HG02852 (cell line): Measurements from ENCODE around the gene GPR89B.
"Not testable (repeated sequence)": the region's sequence is repeated elsewhere in the genome, so short reads cannot be mapped to it uniquely, and the experiment has no call there.

Experiments
- ATAC-seq: cut with Tn5 transposase; IDR thresholded peaks from one replicate; pipeline ENCODE4 v1.9.1; 2021; ENCODE audit warnings: mild to moderate bottlenecking, moderate library complexity; ENCODE audit not compliant: unreplicated experiment

GPR89B gene

DNA sequence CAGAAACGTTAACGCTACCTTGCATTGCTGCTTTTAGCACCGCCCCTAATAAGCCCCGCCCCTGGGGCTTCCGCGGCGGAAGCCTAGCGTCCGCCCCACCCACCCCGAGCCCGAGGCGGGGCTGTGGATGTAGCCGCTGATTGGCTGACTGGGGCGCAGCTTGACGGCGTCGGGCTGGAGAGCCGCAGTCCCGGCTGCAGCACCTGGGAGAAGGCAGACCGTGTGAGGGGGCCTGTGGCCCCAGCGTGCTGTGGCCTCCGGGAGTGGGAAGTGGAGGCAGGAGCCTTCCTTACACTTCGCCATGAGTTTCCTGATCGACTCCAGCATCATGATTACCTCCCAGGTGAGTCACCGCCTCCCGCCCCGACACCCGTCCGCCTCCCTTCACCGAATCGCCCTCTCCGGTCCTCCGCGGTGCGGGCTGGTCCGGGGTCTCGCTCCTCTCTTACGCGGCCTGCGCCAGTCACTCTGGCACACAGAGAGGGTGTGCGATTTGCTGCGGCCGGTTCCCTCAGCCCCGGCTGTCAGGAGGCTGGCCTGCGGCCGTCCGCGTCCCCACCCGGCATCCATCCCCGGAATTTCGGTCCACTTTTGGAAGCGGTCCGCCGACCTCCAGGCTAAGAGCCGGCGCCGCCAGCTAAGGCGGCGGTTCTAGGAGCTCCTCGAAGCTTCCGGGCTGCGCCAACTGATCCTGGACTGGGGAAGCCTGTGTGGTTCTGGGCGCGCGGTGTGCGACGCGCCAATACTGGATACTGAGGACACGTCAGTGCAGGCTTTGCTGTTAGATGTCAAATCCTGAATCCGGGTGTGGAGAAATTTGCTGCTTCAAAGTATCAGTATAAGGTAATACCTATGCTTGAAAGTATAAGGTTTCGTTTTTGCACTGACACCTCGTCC is at the start of gene GPR89B:
Gene GPR89B (plus strand): TSS at position 185 of the 897 bp plus-strand sequence. CDS start 117 bp downstream, at position 302.
- peak; percentile 97 for ATAC-seq

- no peak for ATAC-seq
These were observed 48.3 kb upstream of the GPR89B start for GRCh38 chr1:147879911-147880310.

- ATAC-seq, result no peak
These were observed 45.7 kb upstream of the GPR89B start for GRCh38 chr1:147882535-147882934.

DNA sequence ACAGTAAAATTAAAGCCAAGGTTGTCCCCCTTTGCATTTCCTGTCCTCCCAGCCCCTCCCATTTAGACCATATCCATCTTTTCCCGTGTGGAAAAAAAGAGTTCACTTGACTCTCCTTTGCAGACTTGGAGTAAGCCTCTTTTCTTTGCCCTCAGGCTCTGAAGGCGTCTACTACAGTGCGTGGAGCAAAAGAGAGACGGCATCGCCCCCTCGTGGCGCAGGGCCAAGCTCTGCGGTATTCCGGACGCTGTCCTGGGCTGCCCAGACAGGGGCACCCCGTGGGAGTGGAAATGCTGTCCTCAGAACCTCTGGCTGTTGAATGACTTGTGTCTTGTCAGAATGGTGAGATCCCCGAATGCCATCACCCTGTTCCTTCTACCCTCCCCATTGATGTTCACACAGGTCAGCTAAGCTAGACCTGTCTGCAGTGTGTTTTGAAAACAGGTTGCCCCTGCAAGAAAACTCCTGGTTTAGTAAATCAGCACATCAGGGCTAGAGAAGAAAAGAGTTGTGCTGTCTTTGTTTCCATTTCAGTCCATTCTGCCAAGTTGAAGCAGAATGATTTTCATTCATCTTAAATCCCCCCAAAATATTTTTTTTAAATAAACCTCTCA is 37.9 kb upstream of the GPR89B start:
- ATAC-seq, result no peak

DNA sequence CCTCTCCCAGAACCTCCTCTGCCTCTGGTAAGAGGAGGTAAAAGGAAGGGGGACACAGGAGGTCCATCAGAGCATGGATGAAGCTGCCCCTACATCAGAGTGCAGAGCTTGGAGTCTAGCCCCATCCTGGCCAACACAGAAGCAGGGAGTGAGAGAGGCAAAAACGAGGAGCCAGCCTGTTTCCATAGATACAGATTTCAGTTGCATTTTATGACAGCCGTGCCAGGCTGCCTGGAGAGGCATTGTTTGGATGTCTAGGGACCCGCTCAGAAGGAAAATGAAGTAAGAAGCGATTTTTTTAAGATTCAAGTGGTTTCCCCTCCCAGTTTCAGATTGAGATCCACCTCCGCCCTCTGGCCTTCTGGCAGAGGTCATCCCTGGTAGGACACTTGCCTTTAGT is 37.1 kb upstream of the GPR89B start:
- ATAC-seq, result no peak

DNA sequence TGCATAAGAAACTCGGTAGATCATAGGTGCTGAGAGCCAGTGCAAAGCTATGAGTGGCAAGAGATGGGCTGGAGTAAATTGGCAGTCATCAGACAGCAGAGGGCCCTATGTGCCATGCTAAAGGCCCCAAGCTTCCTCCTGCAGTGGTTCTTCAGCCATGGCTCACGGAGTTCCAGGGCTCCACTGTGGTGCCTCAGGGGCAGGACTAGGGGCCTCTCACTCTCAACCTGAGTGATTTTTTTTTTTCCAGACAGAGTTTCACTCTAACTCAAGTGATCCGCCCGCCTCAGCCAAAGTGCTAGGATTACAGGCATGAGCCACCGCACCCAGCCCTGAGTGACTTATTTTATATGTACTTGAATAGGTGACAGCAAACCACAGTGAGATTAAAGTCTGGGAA is 36.0 kb upstream of the GPR89B start:
- ATAC-seq, result no peak

DNA sequence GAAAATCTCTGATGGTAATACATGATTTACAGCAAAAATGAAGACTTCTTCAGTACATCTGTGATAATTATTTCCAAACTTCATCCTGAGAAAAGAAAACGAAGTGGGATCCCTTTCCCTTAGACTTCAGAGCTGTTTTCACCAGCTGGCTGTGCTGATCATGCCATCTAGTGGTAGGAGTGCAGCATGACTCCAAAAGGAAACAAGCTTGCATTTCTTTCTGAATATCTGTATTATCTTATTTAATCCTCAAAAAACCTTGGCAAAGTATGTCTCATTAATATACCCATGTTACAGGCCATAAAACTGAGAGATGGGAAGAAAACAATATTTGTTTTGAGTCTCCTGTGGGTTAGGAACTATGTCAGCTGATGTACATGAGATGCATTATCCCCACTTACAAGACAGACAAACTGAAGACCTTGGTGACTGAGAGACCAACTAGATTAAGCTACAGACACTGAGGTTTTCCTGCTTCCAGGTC is 35.4 kb upstream of the GPR89B start:
- no peak for ATAC-seq

DNA sequence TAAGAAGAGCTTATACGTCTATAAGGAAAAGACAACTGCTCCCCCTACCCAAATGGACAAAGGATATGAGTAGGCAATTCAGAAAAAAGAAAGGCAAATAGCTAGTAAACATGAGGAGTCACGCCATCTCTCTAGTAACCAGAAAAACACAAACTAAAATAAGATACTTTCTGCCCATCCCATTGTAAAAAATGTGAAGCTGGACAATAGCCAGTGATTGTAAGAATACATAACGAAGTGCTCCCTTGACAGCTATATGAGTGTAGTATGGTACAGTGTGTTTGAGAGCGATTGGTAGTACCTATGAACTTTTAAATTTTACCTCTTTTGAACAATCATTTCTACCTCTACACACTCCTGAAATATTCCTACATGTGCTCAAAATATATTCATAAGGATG is 33.1 kb upstream of the GPR89B start:
- ATAC-seq, result no peak

- ATAC-seq, result no peak
These were observed 31.0 kb upstream of the GPR89B start for GRCh38 chr1:147897029-147897752.

DNA sequence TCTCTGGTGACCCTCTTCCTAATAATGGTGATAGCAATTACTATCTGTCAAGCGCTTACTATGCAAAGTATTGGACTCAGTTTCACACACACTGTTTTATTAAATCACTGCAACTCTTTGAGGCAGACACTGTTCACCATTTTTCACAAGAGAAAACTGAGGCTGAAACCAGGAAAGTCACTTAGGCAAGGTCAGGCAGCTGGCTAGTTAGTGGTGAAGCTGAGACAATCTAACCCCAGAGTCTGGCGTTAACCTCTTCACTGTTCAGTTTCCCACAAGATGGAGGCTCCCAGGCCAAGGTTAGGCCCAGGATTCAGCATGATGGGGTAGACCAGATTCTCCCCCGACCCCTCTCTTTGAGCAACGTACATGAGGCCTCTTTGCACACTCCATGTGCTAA is 30.4 kb upstream of the GPR89B start:
- ATAC-seq, result no peak

DNA sequence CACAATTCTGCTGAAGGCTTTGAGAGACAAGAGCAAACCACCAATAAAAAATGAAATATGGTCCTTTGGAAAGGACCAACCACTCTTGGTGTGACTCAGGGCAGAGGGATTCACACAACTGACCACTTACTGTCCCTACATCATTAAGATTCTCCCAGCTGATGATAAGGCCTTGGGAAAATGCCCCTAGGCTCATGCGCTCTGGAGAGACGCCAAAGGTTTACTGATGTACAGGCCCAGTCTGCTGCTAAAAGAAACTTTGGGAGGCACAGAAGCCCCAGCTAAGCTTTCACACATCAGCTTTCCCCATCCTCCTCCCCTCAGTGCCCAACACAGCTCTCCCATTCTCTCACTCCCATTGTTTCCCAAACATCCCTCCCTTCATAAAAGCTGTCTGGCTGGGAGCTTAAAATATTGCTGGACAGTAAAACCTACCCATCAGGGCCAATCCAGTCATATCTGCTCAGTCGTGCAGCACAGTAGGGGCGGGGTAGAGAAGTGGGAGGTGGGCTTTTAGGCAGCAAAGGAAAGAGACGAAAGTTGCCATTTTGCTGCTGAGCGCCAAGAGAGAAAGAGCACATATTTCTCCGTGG is 25.9 kb upstream of the GPR89B start, which contains the start of gene GJA8:
Gene GJA8 (plus strand): TSS at position 543 of the 593 bp plus-strand sequence. CDS start 5,161 bp downstream, outside the sequence.
- ATAC-seq, result no peak

GRCh38 chr1:147904726-147905125 is 23.5 kb upstream of the GPR89B start:
- no peak for ATAC-seq

- ATAC-seq, result no peak
These were observed 20.3 kb upstream of the GPR89B start for GRCh38 chr1:147907786-147908509.

- ATAC-seq, result no peak
These were observed 15.7 kb upstream of the GPR89B start for GRCh38 chr1:147912553-147912952.

DNA sequence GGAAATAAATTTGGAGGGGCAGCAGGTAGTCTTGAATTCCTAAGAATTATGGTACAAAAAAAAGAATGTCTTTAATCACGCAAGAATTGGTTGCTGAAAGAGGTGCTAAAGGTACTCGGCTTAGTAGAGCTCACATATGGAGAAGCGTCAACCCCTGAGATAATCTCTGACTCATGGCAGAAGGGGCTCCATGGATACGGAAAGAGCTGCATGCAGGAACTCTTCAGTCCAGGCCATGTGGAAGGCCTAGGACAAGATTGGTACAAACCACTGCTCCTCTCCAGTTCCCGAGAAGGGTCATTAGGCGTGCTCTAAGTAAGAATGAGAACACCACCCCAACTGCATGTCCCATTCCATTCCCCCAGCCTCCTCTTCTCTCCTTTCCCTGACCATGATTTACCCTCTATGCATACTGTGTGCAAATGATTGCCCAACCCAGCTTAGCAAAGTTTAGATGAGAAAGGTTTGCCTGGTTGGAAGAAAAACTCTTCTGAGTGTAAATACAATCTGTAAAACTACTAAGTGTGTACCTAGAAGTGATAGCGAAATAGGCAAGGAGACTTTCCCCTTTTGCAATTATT is 14.8 kb upstream of the GPR89B start:
- ATAC-seq, result no peak

DNA sequence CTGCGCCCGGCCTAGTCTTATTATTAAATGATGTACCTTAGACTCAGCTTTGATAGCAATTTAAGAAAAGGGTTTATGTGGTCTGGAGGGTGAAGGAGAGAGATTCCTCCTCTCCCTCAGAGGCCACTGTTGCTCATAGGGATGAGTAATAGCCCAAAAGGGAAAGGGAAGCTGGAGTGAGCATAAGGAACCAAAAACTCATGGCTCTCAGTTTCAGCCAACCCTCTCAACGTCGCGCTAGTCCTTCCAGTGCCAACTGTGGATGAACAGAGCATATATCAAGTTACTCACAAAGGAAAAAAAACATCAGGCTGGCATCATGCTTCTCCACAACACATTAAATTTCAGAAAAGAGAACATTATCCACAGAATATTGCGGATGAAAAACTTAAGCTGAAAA is 8.3 kb upstream of the GPR89B start:
- no peak for ATAC-seq

DNA sequence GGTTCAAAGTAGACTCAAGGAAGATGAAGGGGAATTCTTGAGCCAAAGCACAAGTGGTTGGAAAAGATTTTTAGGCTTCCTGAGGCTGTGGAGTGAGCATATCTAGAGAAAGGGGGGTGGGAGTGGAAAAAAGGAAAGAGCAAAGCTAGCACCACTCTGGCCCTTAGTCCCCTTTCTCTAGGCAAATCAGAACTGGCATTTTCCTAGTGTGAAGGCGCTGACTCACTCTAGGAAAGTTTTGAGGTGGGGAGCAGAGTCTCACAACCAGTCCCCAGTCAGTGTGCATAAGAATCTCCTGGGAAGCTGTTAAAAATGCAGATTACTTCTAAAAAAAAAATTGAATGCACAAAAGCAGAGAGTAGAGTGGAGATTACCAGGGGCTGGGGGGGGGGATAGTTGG is 3.4 kb upstream of the GPR89B start:
- no peak for ATAC-seq

DNA sequence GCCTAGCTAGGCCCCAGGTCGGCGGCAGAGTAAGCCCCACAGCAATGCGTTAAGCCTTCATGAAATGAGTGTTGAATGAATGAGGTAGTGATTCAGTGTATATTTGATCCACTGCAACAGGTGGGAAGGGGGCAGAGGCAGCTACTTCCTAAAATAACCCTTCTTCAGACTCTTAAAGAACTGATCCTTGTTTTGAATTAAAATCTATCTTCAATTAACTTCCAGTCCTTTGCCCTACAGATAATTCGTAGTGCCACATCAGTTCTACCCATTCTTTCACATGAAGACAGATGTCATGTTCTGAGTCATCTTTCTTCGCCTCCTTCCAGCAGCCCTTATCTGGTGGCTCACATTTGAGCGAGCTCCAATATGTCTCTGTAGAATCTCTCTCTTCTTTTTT is 1.0 kb upstream of the GPR89B start:
- ATAC-seq, result not testable (repeated sequence)

DNA sequence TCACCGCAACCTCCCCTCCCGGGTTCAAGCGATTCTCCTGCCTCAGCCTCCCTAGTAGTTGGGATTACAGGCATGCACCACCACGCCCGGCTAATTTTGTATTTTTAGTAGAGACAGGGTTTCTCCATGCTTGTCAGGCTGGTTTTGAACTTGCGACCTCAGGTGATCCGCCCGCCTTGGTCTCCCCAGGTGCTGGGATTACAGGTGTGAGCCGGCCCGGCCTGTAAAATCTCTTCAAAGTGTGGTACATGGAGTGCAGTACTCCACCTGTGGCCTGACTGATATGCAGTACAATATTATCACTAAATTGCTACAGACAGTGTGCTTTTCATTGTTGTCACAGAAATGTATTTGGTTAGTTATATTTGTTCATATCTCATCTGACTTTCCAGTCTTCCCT is 531 bp upstream of the GPR89B start:
- ATAC-seq, result not testable (repeated sequence)

DNA sequence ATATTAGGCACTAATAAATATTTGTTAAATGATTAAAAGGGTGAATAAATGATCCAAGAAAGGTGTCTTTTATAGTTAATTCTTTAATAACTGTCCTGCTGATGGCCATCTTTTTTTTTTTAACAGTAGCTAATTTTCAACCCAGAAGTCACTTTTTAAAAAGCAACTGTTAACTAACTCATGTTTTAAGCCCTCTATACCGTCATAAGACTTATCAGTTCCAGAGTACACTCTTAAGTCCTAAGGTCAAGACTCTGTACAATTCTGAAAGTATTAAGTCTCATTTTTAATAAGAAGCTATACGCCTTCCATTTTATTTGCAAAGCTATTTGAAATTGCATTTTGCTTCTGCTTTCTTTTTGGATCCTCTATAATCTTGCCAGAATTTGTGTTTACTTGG is 2.9 kb downstream of the GPR89B start:
- not testable (repeated sequence) for ATAC-seq
